HPDE6-E6E7 (cell line): ENCODE measurements around the gene TFEC.
A peak's percentile ranks its signal among the peaks of the same experiment; 100 is the strongest.
"Not testable (repeated sequence)": the region's sequence is repeated elsewhere in the genome, so short reads cannot be mapped to it uniquely, and the experiment has no call there.

ENCODE experiments used
- DNase-seq: peaks from one replicate; pipeline ENCODE4 v3.0.0; 2011; ENCODE audit warnings: missing footprints; ENCODE audit errors: extremely low spot score

The TFEC gene

GRCh38 chr7:115988401-115988800 is 42.2 kb downstream of the TFEC start:
- DNase-seq: no peak

DNA sequence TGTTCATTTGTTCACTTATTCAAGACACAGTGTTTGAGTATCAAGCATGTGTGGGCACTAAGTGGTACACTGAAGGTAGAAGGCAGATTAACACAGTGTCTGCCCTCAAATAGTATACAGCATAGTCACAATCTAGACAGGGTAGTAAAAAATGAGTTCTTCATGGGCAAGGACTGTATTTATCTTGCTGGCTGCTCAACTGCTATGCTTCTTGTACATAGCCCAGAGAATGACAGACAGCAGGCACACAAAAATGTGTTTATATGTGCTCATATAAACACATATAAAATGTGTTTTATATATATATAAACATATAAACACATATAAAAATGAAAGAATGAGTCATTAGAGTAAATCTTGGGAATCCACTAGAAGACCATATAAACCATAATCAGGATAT is 43.1 kb downstream of the TFEC start:
- DNase-seq: no peak

DNA sequence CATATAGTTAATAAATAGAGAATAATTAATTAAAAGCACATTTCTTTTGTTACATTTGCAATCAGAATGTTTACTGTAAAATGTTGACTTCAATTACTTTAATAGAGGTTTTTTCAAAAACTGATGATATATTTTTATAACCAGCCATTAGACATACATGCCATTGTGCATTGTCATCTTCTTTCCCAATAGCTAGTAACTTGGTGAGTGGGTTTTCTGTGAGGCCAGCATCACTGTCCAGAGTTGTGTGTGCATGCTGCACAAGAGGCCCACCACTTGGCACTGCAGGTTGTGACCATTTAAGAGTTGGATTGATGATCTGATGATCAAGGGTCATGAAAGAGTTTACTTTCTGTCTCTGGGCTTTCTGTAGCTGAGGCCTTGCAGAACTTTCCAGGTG is 46.5 kb downstream of the TFEC start:
- no peak for DNase-seq

GRCh38 chr7:115980159-115980558 is 50.4 kb downstream of the TFEC start:
- DNase-seq: no peak

GRCh38 chr7:115976651-115977050 is 53.9 kb downstream of the TFEC start:
- no peak for DNase-seq

DNA sequence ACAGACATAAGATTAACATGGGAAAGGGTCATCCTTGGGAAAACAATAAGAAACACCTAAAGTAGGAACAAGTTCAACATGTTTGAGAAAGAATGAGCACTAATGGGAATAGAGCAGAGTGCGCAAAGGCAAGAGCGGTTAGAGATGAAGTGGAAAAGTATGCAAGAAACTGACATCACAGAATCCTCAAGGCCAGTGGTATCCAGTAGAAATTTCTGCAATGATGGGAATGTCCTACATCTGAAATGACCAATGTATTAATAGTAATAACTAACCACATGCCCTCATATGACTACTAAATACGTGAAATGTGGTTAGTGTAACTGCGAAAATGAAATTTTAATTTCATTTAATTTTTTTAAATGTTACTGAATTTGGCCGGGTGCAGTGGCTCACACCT is 54.8 kb downstream of the TFEC start:
- DNase-seq: no peak

GRCh38 chr7:115973406-115973805 is 57.2 kb downstream of the TFEC start:
- DNase-seq: peak; percentile 1

GRCh38 chr7:115971506-115971905 is 59.1 kb downstream of the TFEC start:
- no peak for DNase-seq

GRCh38 chr7:115968596-115968995 is 62.0 kb downstream of the TFEC start:
- DNase-seq: no peak

DNA sequence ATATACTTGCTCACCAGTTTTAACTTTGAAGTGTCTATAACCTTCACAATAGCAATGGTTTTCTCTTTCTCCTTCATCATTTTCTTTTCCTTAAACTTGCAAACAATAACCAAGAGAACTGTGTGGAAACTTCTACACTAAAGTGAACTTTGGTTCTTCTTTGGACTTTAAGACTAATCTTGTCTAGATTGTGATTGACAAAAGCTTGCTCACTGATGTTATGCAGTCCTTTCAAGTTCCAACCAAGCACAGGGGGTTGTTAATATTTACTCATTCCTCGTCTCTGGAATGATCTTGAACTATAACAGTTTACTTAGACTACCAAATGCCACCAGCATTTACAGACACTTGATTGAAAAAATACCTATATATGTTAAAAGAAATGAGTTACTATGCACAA is 62.4 kb downstream of the TFEC start:
- no peak for DNase-seq

GRCh38 chr7:115965796-115966475 is 64.6 kb downstream of the TFEC start:
- DNase-seq: no peak

DNA sequence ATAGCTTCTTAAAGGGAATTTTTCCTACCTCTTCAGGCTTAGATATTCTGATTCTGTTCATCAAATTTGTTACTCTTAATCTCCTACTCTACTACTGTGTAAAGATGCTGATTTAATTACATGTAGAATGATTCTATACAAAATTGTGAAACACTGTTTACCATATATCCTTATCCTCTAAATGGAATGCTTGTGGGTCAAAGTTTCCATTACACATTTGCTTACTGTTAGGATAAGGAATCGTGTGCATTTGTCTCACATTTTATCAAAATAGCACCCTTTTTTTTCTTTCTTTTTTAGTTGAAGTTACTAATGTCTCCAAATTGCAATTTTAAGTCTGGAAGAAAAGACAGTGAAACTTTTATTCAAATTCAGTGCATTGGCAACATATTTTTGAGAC is 65.3 kb downstream of the TFEC start:
- DNase-seq: no peak

GRCh38 chr7:115964799-115965198 is 65.8 kb downstream of the TFEC start:
- no peak for DNase-seq

DNA sequence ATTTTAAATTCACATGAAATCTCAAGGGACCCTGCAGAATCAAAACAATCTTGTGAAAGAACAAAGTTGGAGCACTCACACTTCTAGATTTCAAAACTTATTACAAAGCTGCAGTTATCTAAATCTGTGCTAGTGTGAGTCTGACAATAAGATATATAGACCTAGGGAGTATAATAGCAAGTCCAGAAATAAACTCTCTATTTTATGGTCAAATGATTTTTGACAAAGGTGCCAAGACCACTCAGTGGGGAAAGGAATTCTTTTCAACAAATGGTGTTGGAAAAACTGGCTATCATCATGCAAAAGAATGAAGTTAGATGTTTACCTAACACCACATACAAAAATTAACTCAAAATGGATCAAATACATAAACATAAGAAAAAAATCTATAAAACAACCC is 68.2 kb downstream of the TFEC start:
- no peak for DNase-seq

- no peak for DNase-seq
These were observed 76.8 kb downstream of the TFEC start for GRCh38 chr7:115953592-115954255.

DNA sequence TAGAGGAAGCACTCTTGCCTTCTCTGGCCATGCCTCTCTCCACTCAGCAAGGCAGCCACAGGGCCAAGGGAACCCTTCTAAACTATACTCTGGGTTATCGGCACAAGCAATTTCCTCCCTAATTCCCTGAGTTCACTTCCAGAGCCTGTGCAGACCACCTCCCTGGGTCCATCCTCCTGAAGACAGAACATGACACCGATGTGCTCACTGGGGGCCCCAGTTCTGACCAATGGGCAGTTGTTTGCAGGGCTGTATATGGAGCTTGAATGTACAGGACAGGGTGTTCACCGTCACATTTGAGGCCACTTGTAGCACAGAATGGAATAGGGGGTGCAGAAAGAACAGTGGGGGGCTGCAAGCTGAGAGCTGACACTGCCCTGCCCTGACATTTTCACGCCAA is 77.7 kb downstream of the TFEC start:
- DNase-seq: no peak

GRCh38 chr7:115951547-115951946 is 79.0 kb downstream of the TFEC start:
- DNase-seq: no peak

GRCh38 chr7:115941703-115942268 is 88.8 kb downstream of the TFEC start:
- DNase-seq: peak; percentile 13

DNA sequence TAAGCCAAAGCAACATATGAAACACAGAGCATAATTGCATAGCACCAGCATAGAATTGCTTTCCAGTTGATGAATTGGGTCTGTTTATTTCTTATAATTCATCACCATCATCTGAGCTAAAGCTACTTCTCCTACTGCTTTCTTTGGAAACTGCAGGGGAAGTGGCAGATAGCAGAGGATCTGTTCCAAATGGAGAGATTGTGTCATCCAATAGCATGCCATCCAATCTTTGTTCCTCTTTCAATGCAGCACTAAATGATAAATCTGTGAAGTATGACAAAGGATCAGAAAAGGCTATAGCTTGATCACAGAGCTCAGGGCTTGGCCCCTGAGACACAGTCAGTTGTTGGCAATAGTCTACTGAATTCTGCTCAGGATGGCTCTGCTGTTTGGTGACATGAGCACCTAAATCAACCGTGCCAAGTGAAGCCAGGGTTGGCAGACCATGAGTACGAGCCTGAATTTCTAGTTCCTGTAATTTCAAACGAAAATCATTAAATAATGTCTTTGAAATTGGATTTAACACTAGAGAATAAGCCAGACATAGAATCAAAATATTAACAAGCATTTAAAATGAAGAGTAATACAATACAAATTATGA is 90.0 kb downstream of the TFEC start:
- no peak for DNase-seq

DNA sequence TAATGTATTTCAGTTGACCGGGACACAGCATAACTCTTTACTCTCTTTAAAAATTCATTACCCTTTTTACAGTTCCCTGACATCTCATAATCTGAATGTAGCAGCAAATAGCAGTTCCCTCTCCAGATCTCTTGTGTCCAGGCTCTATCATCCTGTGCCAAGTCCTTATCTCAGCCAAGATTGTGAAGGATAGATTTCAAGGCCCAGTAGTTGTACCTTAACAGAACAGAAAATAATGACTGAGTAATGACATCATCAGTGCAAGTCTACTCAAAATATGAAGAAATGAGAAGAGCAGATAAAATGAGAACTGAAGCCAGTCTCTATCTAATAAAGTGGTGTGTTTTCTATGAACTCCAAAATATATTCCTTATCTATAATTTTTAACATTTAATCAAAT is 92.6 kb downstream of the TFEC start:
- no peak for DNase-seq

DNA sequence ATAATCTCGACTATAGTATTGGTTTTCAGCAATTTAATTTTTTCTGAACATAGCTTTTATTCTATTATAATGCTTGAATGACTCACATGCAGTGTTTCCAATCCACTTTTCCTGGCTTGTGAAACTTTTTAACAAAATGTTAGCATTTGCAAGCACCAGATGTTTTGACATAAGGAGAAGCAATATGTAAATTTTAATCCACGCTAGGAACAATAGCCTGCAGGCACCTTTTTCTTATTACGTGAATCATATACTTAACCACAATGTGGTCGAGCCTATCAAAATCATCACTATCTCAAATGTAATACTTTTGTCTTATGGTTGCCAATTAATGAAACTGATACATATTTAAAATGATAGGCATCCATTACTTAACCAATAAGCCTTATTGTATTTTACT is 97.1 kb downstream of the TFEC start:
- no peak for DNase-seq

DNA sequence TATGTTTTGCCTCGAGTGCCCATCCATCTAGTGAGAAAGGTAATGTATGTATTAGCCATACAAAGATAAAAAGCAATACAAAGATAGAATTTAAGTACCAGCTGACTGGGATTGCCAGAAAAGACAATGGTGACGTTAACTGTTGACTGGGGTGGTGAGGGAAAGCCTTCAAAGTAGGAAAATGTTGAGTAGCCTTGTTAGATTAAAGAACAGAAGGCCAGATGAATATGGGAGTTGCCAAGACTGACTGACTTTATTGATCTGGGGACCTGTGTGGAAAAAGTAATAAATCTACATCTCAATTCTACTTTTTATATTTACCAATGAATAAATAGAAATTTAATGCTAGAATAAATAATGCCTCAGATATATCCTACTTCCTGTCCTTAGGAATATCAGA is 97.7 kb downstream of the TFEC start:
- no peak for DNase-seq

DNA sequence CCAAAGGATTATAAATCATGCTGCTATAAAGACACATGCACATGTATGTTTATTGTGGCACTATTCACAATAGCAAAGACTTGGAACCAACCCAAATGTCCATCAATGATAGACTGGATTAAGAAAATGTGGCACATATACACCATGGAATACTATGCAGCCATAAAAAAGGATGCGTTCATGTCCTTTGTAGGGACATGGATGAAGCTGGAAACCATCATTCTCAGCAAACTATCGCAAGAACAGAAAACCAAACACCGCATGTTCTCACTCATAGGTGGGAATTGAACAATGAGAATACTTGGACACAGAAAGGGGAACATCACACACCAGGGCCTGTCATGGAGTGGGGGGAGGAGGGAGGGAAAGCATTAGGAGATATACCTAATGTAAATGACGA is 100.4 kb downstream of the TFEC start:
- DNase-seq: not testable (repeated sequence)
